ENCODE results near the gene WDR7.

WDR7 gene

GRCh38 chr18:57004366-57005121 is 353.4 kb downstream of the WDR7 start:
- no peak for DNase-seq

- no peak for DNase-seq
These were observed 357.0 kb downstream of the WDR7 start for GRCh38 chr18:57008001-57008686.

- DNase-seq, result no peak
These were observed 358.7 kb downstream of the WDR7 start for GRCh38 chr18:57009844-57010243.

GRCh38 chr18:57014772-57015413 is 363.7 kb downstream of the WDR7 start:
- DNase-seq, result no peak

GRCh38 chr18:57015451-57015850 is 364.3 kb downstream of the WDR7 start:
- no peak for DNase-seq

GRCh38 chr18:57018845-57019244 is 367.7 kb downstream of the WDR7 start:
- no peak for DNase-seq

GRCh38 chr18:57022716-57023115 is 371.6 kb downstream of the WDR7 start:
- no peak for DNase-seq

GRCh38 chr18:57023275-57023882 is 372.2 kb downstream of the WDR7 start:
- no peak for DNase-seq

- DNase-seq, result no peak
These were observed 374.4 kb downstream of the WDR7 start for GRCh38 chr18:57025540-57025939.

- DNase-seq, result no peak
These were observed 375.2 kb downstream of the WDR7 start for GRCh38 chr18:57026316-57026715.

- no peak for DNase-seq
These were observed 376.1 kb downstream of the WDR7 start for GRCh38 chr18:57027190-57027708.

- DNase-seq, result no peak
These were observed 378.6 kb downstream of the WDR7 start for GRCh38 chr18:57029761-57030160.

- DNase-seq, result no peak
These were observed 379.3 kb downstream of the WDR7 start for GRCh38 chr18:57030417-57030816.

- DNase-seq, result no peak
These were observed 384.4 kb downstream of the WDR7 start for GRCh38 chr18:57035590-57035989.

GRCh38 chr18:57038395-57038794 is 387.2 kb downstream of the WDR7 start:
- DNase-seq, result no peak

GRCh38 chr18:57040175-57040574 is 389.0 kb downstream of the WDR7 start:
- DNase-seq, result no peak

- no peak for DNase-seq
These were observed 392.1 kb downstream of the WDR7 start for GRCh38 chr18:57043241-57043640.

GRCh38 chr18:57048351-57048750 is 397.2 kb downstream of the WDR7 start:
- no peak for DNase-seq

- DNase-seq, result no peak
These were observed 397.7 kb downstream of the WDR7 start for GRCh38 chr18:57048859-57049258.

- DNase-seq, result no peak
These were observed 399.3 kb downstream of the WDR7 start for GRCh38 chr18:57050310-57050949.

- no peak for DNase-seq
These were observed 400.0 kb downstream of the WDR7 start for GRCh38 chr18:57051021-57051656.

GRCh38 chr18:57051657-57052044 is 400.5 kb downstream of the WDR7 start:
- DNase-seq, result no peak
